ENCODE data around the gene CALML5.

CALML5 gene, protein sequence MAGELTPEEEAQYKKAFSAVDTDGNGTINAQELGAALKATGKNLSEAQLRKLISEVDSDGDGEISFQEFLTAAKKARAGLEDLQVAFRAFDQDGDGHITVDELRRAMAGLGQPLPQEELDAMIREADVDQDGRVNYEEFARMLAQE

DNA sequence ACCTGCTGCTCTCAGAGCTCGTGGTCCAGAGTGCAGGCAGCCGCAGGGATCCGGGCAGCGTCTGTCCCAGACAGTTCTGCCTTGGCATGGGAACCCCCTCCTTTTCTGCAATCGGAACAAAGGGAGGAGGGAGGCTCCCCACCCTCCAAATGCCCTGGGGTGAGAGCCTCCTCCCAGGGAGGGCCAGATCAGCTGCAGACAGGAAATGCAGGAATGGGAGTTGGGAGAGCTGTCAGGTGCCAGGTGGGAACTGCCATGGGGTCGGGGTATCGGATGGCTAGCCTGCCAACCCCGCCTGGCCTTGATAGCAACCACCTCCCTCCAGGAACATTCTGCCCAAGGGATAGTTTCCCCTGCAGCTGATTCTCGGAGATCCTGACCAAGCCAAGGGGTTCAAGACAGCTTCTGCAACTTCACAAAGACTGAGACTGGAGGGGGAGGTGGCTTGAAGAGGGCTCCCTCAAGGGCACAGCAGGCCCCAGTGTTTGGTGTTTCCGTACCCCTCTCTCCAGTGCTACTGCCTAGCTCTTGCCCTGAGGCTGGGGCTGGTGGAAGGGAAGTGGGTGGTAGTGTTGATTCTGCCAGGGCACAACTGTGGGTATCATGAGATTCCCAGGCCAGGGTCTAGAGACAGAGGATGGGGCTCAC is at the start of gene CALML5:
Gene CALML5 (minus strand): TSS at position 78 of the 648 bp plus-strand sequence. CDS start 132 bp downstream, outside the sequence.
- TF ChIP-seq CTCF (IDR thresholded peaks at IDR 0.05; ENCODE audit: low read depth, low read length), result no peak
- H3K4me3 ChIP-seq (ENCODE audit: low read depth, low read length), result no peak within 1 kb of the TSS
- in situ Hi-C loops (cut with HindIII; ENCODE audit: low sequenced_read_pairs), result no loop called here
- DNase-seq (ENCODE audit: low read depth, low spot score), result no peak

DNA sequence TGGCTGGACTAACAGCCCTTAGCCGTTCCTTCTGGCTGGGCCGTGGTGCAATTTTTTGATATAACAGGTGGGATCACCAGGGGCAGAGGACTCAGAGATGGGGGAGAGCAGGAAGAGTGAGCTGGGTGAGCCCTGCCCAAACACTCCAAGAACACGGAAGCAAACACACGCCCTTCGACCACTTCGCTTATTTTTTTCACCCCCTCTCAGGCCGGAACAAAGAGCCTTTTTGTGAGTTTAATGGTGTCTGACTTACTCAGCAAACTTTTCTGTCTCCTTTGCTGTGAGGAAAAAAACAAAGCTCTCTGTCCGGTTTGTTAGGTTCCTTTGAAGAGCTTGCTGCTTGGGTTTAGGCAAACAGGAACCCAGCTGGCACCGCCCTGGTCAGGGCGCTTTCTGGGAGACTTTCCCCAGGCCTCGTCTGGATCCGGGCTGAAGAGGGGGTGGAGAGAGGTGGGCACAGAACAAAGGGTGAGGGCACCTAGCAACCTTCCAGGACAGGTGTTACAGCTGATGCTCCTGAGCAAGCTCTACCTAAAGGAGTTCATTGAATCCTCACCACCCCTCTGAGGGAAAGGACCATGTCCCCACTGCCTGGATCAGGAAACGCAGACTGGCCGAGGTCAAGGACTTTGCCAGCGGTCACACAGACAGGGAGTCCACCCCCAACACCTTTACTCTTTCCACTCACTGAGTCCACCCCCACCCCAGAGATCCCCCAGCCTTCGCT is 48.7 kb upstream of the CALML5 start:
- in situ Hi-C loops (cut with HindIII; ENCODE audit: low sequenced_read_pairs), result no loop called here
- DNase-seq (ENCODE audit: low read depth, low spot score), result peak; percentile 56
- no peak overlapping the region for H3K4me3 ChIP-seq (ENCODE audit: low read depth, low read length)
- TF ChIP-seq CTCF (IDR thresholded peaks at IDR 0.05; ENCODE audit: low read depth, low read length), result no peak

DNA sequence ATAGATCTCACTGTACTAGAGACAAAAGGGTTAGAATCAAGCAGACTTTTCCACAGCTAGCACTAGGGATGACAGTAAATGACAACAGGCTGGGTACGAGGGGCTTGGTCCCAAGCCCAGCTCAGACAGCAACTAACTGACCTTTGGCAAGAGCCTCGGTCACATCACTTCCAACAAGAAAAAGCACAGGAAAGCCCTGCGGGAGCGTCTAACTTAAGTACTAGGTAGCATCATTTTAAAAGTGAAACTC is 48.2 kb upstream of the CALML5 start:
- H3K4me3 ChIP-seq (ENCODE audit: low read depth, low read length), result no peak overlapping the region
- DNase-seq (ENCODE audit: low read depth, low spot score), result peak; percentile 55
- in situ Hi-C loops (cut with HindIII; ENCODE audit: low sequenced_read_pairs), result no loop called here
- no peak for TF ChIP-seq CTCF (IDR thresholded peaks at IDR 0.05; ENCODE audit: low read depth, low read length)

DNA sequence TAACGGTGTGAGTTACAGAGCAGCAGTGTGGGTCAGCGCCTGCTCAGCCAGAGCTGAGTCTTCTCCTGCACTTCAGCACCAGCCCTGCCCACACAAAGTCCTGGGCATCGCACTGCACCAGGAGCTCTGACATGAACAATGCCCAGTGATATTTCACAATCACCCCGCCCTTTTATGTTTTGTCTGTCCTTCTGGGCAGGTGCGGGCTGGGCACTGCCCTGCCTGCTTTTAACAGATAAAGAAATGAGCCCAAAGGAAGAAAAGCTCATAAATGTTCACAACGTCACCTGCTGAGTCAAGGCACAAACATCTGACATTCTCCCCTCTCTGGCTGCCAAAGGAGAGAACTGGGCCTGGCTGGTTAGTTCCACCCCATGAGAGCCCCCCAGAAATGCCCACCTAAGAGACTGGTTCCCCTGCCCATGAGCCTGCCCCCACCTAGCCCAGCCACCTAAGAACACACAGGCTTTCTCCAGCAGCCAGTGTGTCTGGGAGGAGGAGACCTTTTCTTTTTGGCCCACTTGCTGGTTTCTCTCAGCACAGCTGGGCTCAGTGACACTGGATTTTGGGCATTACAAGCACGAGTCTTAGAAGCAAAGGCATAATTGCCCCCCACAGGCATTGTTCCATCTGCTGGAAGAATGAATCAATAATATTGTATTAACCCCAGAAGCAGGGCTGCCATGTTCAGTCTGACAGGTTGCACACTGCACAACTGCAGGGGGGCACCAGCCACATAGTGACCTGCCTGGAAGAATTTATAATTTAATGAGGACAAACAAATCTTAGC is 47.7 kb upstream of the CALML5 start:
- peak; percentile 57 for DNase-seq (ENCODE audit: low read depth, low spot score)
- no peak overlapping the region for H3K4me3 ChIP-seq (ENCODE audit: low read depth, low read length)
- in situ Hi-C loops (cut with HindIII; ENCODE audit: low sequenced_read_pairs), result no loop called here
- TF ChIP-seq CTCF (IDR thresholded peaks at IDR 0.05; ENCODE audit: low read depth, low read length), result no peak

DNA sequence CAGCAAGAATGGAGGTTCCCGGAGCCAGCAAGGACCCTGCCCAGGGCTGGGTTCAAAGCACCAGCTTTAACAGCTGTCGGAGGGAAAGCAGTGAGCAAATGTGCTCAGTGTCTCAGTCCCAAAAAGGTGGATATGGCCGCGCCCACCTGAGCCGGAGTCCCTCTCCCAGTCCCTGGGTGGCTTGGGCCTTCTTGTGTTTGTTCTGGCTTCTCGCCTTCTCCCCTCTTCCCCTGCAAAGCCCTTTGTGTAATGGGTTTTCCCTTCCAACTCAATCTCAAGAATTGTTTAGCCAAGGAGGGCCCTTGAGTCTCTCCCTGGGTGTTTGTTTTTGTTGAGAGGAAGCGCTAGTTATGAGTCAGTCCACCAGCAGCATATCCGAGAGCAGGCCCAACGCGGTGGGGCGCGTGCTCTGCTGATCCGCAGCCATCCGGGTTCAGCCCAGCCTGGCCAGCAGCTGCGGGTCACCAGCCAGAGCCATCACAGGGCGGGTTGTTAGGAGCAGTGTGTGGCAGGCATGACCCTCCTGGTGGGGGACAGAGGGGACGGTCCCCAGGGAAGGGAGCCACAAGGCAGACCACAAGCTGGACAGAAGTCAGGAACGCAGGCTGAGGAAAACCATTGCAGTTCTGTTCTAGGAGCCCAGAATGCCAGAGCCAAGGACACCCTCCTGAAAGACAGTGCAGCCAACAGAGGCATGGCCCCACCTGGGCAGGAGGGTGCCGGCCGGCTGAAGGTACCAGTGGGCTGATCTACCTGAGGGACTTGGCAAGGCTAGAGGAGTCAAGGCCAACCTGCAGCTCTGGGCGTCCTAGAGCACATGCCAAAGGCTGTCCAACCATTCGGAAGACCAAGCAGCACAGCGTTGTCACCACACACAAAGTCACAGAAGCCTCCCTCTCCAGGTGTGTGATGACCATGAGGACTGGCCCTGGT is 46.7 kb upstream of the CALML5 start:
- H3K4me3 ChIP-seq (ENCODE audit: low read depth, low read length), result no peak overlapping the region
- no peak for TF ChIP-seq CTCF (IDR thresholded peaks at IDR 0.05; ENCODE audit: low read depth, low read length)
- in situ Hi-C loops (cut with HindIII; ENCODE audit: low sequenced_read_pairs), result no loop called here
- peak; percentile 96 for DNase-seq (ENCODE audit: low read depth, low spot score)

- no peak for TF ChIP-seq CTCF (IDR thresholded peaks at IDR 0.05; ENCODE audit: low read depth, low read length)
- H3K4me3 ChIP-seq (ENCODE audit: low read depth, low read length), result no peak overlapping the region
- in situ Hi-C loops (cut with HindIII; ENCODE audit: low sequenced_read_pairs), result no loop called here
- no peak for DNase-seq (ENCODE audit: low read depth, low spot score)
Observed at GRCh38 chr10:5545426-5545777, 46.0 kb upstream of the CALML5 start.
